GM19463 (cell line): ENCODE measurements around the gene ZNF611.
A peak's percentile ranks its signal among the peaks of the same experiment; 100 is the strongest.
"Not testable (repeated sequence)": the region's sequence is repeated elsewhere in the genome, so short reads cannot be mapped to it uniquely, and the experiment has no call there.

ENCODE experiments used
- ATAC-seq: cut with Tn5 transposase; IDR thresholded peaks from one replicate; pipeline ENCODE4 v1.9.1; 2021; ENCODE audit warnings: mild to moderate bottlenecking, moderate library complexity; ENCODE audit not compliant: unreplicated experiment

Gene ZNF611

GRCh38 chr19:52720541-52720940 is 14.3 kb downstream of the ZNF611 start:
- ATAC-seq = not testable (repeated sequence)

GRCh38 chr19:52716522-52716921 is 18.3 kb downstream of the ZNF611 start:
- ATAC-seq = no peak

DNA sequence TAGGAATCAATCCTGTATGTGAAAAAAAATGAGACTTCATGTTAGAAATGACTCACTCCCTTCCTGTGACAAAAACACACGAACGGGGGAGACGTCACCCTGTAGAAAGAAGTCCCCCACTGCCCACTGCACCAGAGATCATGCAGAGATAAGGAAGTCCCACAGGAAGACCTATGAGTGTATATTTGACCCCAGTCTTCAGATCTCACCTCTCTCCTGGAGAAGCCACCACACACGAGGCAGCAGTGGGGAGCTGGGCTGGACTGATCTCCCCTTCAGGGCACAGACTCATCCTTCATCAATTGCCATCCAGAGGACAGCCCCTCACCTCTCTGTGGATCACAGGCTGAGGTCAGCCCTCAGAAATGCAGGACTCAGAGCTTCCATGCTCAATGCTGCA is 18.9 kb downstream of the ZNF611 start:
- ATAC-seq = not testable (repeated sequence)

GRCh38 chr19:52715330-52715729 is 19.5 kb downstream of the ZNF611 start:
- ATAC-seq = not testable (repeated sequence)

GRCh38 chr19:52713051-52713450 is 21.8 kb downstream of the ZNF611 start:
- not testable (repeated sequence) for ATAC-seq

DNA sequence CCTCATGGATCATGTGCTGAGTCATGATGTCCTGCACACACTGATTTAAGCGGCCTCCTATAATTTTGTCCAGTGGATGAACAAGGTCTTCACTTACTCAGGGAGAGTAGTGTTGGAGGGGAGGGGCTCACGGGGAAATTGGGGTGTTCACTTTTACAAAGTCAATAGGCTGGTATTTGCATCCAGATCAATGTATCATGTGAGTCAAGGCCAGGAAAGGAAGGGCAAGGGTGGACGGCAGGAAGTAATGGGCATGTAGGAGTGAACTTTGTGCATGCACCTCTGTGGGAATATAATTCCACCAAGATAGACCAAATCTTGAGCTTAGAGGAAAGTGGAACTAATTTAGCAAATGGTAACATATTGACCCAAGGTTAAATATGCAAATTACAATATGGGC is 23.2 kb downstream of the ZNF611 start:
- not testable (repeated sequence) for ATAC-seq

DNA sequence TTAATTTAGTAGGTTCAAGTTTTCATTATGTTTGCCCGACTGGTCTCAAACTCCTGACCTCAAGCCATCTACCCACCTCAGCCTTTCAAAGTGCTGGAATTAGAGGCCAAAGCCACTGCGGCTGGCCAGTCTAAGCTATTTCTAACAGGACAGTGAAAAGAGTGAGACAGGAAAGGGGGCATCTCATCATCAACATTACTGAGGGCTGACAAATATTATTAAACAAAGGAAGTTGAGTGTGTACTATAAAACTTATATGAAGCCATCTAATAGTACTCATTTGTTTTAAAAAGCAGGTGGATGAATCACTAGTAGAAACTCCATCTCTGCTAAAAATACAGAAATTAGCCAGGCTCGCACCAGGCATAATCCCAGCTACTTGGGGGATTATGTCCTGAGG is 24.3 kb downstream of the ZNF611 start:
- ATAC-seq = no peak

GRCh38 chr19:52705615-52706014 is 29.2 kb downstream of the ZNF611 start:
- ATAC-seq = not testable (repeated sequence)

DNA sequence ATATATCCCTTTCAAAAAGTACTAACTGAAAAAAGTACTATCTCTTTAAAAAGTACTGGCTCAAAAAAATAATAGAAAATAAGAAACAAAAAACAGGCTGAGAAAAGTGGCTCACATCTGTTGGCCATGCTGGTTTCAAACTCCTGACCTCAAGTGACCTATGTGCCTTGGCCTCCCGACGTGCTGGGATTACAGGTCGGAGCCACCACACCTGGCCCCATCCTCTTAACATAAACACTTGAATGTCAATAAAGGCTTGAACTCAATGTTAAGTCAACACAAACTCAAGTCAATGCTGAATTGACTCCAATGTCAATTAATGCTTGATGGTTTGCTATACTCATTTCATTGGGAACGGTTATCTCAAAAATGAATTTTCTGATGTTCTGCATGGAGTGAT is 30.9 kb downstream of the ZNF611 start:
- no peak for ATAC-seq

GRCh38 chr19:52700673-52701072 is 34.2 kb downstream of the ZNF611 start:
- no peak for ATAC-seq

DNA sequence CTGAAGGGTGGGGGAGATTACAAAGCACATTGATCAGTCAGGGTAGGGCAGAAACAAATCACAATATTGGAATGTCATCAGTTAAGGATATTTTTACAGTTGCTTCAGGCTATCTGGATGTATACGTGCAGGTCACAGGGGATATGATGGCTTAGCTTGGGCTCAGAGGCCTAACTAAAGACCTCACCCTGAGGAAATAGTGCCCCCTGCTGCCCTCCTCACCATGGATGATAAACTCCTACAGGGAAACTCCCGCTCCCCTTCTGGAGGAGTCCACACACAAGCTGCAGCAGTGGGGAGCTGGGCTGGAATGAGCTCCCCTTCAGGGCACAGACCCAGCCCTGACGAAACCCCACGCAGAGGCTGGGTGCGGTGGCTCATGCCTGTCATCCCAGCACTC is 35.3 kb downstream of the ZNF611 start:
- not testable (repeated sequence) for ATAC-seq

DNA sequence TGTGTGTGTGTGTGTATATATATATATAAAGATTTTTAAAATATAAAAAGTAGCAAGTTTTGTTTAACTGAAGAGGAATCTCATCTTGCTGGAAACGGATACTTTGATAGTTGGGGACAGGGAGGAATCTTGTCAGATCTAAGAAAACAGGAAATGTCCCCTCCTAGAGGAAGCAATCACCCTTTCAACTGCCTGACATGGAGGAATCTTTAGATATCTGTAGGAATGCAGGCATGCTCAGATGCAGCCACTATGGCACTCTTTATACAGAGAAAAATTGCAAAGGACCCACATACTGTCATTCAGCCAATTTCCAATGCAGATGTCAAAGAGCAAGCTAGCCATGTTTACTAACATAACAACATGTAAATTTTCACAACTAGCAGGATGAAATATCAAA is 38.8 kb downstream of the ZNF611 start:
- no peak for ATAC-seq

- ATAC-seq = no peak
These were observed 39.9 kb downstream of the ZNF611 start for GRCh38 chr19:52694921-52695320.

DNA sequence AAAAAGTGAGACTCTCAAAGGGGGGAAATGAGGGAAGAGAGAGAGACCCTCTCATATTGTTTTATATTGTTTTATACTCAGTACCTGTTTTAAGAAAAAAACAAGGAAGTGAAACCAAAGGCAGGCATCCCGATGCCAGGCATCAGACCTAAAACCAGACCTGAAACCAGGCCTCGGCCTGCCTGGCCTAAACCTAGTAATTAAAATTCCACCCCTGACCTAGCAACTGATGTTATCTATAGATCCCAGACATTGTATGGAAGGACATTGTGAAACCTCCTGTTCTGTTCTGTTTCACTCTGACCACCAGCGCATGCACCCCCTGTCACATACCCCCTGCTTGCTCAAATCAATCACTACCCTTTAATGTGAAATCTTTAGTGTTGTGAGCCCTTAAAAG is 40.6 kb downstream of the ZNF611 start:
- ATAC-seq = not testable (repeated sequence)

- no peak for ATAC-seq
These were observed 42.3 kb downstream of the ZNF611 start for GRCh38 chr19:52692431-52693008.

GRCh38 chr19:52691737-52692136 is 43.1 kb downstream of the ZNF611 start:
- ATAC-seq = no peak

GRCh38 chr19:52691215-52691610 is 43.6 kb downstream of the ZNF611 start:
- no peak for ATAC-seq

- ATAC-seq = peak; percentile 94
These were observed 44.3 kb downstream of the ZNF611 start for GRCh38 chr19:52690369-52691214.

DNA sequence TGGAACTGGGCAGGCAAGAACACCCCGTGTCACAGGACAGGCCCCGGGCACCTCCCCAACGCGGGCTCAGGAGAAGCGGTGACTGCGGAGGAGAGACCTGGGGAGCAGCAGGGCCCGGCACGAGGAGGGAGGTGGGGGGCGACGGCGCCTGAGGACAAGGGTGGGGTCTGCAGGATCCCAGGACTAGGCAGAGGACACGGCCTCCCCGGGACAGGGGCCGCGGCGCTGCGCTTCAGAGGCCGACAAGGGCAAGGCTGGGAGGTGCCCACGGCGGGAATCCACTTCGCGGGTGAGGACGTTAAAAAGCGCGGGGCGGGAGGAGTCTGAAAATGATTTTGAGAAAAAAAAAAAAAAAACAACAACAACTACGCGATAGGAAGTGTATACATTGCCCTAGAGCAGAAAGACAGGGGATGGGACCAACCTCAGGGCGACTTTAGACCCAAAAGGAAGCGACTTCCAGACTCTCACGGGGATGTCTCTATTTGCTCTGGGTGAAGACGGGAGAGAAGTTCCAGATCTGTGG is 44.9 kb downstream of the ZNF611 start:
- peak; percentile 23 for ATAC-seq

GRCh38 chr19:52688925-52689796 is 45.7 kb downstream of the ZNF611 start:
- ATAC-seq = not testable (repeated sequence)

DNA sequence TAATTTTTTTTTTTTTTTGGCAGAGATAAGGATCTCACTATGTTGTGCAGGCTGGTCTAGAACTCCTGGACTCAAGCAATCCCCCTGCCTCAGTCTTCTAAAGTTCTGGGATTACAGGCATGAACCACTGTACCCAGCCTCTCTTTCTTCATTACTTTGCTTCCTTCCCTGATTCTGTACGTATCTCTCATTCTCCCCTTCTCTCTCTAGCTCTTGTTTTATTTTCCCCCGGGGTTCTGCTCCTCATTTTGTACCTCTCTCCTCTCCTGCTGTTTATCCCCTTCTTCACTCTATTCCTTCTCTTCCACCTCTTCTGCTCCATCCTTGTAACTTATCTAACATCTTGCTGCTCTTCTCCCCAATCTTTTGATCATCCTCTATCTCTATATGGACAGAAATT is 46.5 kb downstream of the ZNF611 start:
- no peak for ATAC-seq
